Measurements from ENCODE around the gene SUMO2. TPM values are rescaled to one million over a fixed set of nuclear protein-coding genes. Genes with fewer than 3 reads are reported as not detected.

Gene SUMO2
- total and polyA plus RNA-seq, 2 of the 13 experiments (the other 11 are each of a cell fraction or from before 2014, with no cell fraction given): 337 to 553 TPM

- TF ChIP-seq ATF5 (CRISPR knock-in tag; IDR thresholded peaks at IDR 0.05; ENCODE audit: low read depth): peak; percentile 46; the same call in 1 of the 2 replicates
- peak; percentile 83; the same call in 2 of the 3 replicates for TF ChIP-seq MXI1 (IDR thresholded peaks at IDR 0.05; ENCODE audit: borderline replicate concordance, low read depth, low read length)
- peak; percentile 97 for TF ChIP-seq ZNF547 (CRISPR knock-in tag; IDR thresholded peaks at IDR 0.05)
- no peak for TF ChIP-seq SYNCRIP (IDR thresholded peaks at IDR 0.05; ENCODE audit: insufficient read depth, low read depth, low read length)
- TF ChIP-seq KDM5B (CRISPR knock-in tag; IDR thresholded peaks at IDR 0.05; ENCODE audit: borderline replicate concordance): peak; percentile 97
- peak; percentile 97 for TF ChIP-seq ARNT2 (CRISPR knock-in tag; IDR thresholded peaks at IDR 0.05; ENCODE audit: low read depth)
- TF ChIP-seq ZNF556 (CRISPR knock-in tag; IDR thresholded peaks at IDR 0.05; ENCODE audit: borderline replicate concordance): peak; percentile 90; the same call in 1 of the 2 replicates
- peak; percentile 90; the same call in 1 of the 2 replicates for TF ChIP-seq ZSCAN31 (CRISPR knock-in tag; IDR thresholded peaks at IDR 0.05; ENCODE audit: low read depth)
- peak; percentile 97; the same call in 1 of the 2 replicates for TF ChIP-seq HES4 (CRISPR knock-in tag; IDR thresholded peaks at IDR 0.05; ENCODE audit: borderline replicate concordance)
- TF ChIP-seq ZNF619 (CRISPR knock-in tag; IDR thresholded peaks at IDR 0.05): 0 out of 2 replicates have a peak, but pooled peaks have one; percentile 13
- TF ChIP-seq NAIF1 (CRISPR knock-in tag; IDR thresholded peaks at IDR 0.05; ENCODE audit: borderline replicate concordance): no peak
- TF ChIP-seq RORA (CRISPR knock-in tag; IDR thresholded peaks at IDR 0.05): no peak
- TF ChIP-seq ARNT (IDR thresholded peaks at IDR 0.05): no peak
- peak; percentile 96 for TF ChIP-seq RNF2 (conservative IDR thresholded peaks at IDR 0.05; ENCODE audit: low read depth)
- TF ChIP-seq AGO2 (optimal IDR thresholded peaks at IDR 0.05; ENCODE audit: low read depth, low read length): peak; percentile 96
- TF ChIP-seq GRHL1 (CRISPR knock-in tag; conservative IDR thresholded peaks at IDR 0.05): no peak
- TF ChIP-seq SRSF1 (optimal IDR thresholded peaks at IDR 0.05; ENCODE audit: low read depth, low read length): no peak
- TF ChIP-seq ZKSCAN1 (IDR thresholded peaks at IDR 0.05; ENCODE audit: low read length): no peak
- peak; percentile 37; the same call in 1 of the 2 replicates for TF ChIP-seq MYPOP (CRISPR knock-in tag; IDR thresholded peaks at IDR 0.05)
- TF ChIP-seq RBAK (CRISPR knock-in tag; IDR thresholded peaks at IDR 0.05): no peak
- no peak for TF ChIP-seq ZNF550 (CRISPR knock-in tag; IDR thresholded peaks at IDR 0.05; ENCODE audit: borderline replicate concordance)
- TF ChIP-seq ZNF382 (CRISPR knock-in tag; IDR thresholded peaks at IDR 0.05; ENCODE audit: borderline replicate concordance): no peak
- peak; percentile 88; the same call in 1 of the 2 replicates for TF ChIP-seq POGK (CRISPR knock-in tag; conservative IDR thresholded peaks at IDR 0.05)
These were observed 51.3 kb downstream of the SUMO2 start, which contains the start of gene NT5C (continued) for GRCh38 chr17:75131278-75132017.

Data from HepG2 (cell line).